ENCODE measurements around the gene MAZ.

MAZ gene

DNA sequence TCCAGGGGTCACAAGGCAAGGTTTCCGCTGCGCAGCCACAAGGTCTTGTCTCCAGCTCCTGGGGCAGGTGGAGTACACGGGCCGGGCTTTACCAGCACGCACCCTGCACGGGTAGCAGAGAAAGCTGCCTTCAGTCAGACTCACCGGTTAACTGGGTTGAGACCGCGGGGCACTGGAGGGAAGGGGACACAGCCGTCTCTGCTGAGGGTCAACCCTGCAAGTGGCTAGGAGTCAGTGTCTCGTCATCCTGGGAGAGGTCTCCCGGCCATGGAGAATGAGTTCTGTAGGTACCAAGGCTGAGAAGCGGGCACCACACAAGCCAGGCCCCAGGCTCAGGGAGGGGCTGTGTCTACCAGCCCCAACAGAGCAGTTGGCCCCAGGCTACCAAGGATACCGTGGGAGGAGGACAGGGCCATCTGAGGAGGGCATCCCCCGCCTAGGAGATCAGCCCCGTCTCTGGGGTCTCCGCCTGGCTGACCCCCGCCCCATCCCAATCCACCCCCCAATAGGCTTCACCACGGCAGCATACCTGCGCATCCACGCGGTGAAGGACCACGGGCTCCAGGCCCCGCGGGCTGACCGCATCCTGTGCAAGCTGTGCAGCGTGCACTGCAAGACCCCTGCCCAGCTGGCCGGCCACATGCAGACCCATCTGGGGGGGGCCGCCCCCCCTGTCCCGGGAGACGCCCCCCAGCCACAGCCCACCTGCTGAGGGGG is 2.9 kb downstream of the MAZ start:
- no peak for DNase-seq (ENCODE audit: low read depth in 1 of 2, low spot score in 1 of 2)

DNA sequence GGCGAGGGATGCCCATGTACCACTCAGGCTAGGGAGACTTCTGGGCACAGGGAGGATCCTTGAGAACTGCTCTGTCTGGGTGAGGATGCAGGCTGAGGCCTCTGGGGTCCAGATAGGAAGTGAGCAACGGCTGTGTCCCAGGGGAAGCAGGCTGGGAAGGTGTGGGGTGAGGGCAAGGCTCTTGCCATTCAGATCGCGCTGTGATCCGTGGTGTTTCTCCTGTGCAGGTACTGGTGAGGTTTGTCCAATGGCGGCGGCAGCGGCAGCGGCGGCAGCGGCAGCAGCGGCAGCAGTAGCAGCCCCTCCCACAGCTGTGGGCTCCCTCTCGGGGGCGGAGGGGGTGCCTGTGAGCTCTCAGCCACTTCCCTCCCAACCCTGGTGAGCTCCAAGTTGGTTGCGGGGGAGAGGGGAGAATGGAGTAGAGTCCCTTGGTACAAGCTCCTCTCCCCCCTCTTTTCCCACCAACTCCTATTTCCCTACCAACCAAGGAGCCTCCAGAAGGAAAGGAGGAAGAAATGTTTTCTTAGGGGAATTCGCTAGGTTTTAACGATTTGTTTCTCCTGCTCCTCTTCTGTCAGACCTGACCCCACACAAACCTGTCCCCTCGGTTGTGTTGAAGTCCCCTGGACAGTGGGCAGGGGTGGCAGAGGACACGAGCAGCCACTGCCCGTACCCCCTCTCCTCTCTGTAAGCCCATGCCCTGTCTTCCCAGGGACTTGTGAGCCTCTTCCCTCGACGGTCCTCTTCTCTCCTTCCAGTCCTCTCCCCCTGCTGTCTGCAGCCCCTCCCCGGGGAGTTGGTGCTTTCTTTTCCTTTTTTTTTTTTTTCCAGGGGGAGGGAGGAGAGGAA is 3.7 kb downstream of the MAZ start:
- no peak for DNase-seq (ENCODE audit: low read depth in 1 of 2, low spot score in 1 of 2)

DNA sequence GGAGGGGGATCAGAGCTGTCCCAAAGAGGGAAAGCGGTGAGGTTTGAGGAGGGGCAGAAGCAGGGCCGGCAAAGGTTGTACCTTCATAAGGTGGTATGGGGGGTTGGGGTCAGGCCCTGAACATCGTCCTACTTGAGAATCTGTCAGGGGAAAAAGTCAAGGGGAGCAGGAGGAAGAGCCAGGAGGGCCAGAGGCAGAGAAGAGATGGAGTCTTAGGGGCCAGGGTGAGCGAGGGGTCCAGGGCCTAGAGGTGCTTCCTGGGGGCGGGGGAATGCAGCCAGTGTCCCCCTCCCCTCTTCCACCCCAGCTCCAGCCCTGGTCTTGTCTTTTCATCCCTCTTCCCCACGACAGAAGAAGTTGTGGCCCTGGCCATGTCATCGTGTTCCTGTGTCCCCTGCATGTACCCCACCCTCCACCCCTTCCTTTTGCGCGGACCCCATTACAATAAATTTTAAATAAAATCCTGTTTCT is 4.4 kb downstream of the MAZ start:
- no peak for DNase-seq (ENCODE audit: low read depth in 1 of 2, low spot score in 1 of 2)

DNA sequence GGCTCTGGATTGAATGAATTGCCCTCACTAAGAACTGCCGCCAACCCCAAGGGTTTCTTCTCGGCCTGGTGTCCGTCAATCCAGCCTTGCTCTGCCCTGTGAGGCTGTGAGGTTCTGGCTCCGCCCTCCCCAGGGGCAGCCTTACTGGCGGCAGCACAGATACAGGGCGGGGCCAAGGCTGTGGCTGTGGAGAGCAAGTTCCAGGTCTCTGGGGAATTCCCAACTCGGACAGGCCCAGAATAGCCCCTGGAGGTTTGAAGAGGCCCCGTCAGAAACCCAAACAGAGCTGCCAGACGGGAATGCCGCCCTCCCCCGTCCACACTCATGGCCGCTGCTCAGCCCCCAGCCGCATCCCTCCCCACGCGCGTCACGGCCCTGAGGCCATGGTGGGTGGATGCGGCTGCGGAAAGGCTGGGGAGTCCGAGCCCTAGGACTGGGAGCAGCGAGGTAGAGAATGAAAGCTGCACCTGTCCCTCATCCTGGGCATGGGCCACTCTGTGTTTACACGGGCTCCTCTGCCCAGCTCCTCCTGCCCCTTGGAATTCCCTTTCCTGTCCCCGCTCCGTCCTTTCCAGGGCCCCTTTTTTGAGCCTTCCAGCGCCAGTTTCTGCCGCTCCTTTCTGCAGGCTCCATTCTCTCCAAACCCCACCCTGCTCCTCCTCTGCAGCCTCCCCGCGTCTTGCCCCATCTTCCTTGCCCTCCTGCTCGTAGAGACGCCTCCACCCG is 5.0 kb downstream of the MAZ start:
- DNase-seq (ENCODE audit: low read depth in 1 of 2, low spot score in 1 of 2) = peak; percentile 37 to 51

DNA sequence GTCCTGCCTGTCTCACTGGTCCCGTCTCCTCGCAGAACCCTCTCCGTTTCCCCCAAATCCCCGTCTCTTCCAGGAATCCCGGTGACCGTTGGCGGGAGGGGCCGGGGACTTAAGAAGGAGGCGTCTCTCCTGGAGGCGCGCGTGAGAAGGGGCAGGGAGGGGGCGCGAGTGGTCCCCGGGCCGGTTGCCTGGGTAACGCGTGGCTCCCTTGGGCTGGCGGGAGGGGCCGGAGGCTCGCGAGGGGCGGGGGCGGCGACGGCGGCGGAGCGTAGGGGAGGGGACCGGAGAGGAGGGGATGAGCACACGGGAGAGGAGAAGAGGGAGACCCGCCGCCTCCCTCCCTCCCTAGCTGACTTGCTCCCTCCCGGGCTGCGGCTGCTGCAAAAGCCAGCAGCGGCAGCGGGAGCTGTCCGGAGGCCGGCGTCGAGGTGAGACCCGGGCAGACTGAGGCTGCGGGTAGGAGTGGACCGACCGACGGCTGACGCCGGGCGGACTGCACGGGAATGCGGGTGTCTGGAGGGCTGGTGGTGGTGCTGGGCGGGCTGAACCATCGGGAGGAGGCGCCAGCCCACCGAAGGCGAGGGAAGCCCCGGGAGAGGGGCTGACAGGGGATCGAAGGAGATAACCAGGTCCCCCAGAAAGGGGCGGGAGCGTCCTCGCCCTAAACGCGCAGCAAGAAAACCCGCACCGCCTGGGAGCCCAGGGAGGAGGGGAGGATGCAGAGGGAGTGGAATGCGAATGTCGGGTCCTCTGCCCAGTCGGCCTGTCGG is 5.8 kb downstream of the MAZ start, which contains the start of gene PRRT2:
TSS of gene PRRT2 (plus strand) at position 298 of the 770 bp plus-strand sequence. CDS start 862 bp downstream, outside the sequence.
- DNase-seq (ENCODE audit: low read depth in 1 of 2, low spot score in 1 of 2) = peak in 1 of 2 donors; percentile 40

DNA sequence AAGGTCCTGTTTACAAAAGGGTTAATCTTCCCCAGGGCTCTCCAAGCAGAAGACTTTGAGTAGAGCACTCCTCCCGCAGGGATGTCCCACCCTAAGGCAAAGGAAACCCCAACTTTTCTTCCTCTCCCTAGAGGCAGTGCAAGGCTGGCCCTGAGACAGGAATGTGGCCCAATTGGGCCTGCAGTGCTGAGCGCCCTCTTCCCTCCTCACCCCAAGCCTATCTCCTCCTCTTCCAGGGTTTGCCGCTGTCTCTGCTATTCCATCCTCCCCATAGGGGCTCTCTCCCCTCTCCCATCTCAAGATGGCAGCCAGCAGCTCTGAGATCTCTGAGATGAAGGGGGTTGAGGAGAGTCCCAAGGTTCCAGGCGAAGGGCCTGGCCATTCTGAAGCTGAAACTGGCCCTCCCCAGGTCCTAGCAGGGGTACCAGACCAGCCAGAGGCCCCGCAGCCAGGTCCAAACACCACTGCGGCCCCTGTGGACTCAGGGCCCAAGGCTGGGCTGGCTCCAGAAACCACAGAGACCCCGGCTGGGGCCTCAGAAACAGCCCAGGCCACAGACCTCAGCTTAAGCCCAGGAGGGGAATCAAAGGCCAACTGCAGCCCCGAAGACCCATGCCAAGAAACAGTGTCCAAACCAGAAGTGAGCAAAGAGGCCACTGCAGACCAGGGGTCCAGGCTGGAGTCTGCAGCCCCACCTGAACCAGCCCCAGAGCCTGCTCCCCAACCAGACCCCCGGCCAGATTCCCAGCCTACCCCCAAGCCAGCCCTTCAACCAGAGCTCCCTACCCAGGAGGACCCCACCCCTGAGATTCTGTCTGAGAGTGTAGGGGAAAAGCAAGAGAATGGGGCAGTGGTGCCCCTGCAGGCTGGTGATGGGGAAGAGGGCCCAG is 6.7 kb downstream of the MAZ start:
- DNase-seq (ENCODE audit: low read depth in 1 of 2, low spot score in 1 of 2) = no peak

DNA sequence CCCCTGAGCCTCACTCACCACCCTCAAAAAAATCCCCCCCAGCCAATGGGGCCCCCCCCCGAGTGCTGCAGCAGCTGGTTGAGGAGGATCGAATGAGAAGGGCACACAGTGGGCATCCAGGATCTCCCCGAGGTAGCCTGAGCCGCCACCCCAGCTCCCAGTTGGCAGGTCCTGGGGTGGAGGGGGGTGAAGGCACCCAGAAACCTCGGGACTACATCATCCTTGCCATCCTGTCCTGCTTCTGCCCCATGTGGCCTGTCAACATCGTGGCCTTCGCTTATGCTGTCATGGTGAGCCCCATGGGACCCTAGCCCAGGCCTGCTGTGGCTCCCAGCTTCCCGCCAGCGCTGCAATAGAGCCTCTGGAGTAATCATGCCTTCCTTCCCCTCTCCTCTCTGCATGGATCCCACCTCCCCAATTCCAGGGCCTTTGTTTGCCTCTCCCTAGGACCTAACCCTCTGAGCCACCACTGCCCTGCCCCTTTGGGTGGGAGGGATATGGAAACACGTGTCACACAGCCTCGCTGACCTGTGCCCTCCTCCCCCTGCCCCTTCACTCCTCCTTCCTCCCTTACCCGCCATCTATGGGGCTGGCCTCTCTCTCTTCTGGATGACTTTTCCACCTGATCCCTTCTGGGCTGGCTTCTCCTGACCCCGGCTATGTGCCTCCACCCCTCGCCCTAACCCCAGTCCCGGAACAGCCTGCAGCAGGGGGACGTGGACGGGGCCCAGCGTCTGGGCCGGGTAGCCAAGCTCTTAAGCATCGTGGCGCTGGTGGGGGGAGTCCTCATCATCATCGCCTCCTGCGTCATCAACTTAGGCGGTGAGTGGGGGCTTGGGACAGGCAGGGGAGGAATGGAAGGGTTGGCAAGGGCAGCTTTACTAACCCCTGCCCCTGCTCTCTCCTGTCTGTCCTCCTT is 7.6 kb downstream of the MAZ start:
- no peak for DNase-seq (ENCODE audit: low read depth in 1 of 2, low spot score in 1 of 2)

DNA sequence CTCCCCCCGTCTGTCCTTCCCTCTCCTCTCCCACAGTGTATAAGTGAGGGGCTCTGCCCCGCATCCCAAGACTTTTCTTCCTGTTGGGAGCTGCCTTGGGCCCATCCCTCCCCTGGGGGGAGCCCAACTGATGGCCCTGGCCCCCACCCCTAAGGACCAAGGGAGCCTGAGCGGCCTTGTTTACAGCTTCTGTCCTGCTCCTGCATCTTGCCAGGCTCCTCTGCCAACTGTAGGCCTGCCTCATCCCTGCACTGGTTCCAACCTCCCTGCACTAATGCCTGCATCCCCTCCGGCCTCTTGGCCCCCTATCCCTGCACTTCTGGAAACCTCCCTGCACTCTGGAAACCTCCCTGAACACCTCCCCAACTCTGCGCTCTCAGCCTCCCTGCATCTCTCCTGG is 8.3 kb downstream of the MAZ start:
- no peak for DNase-seq (ENCODE audit: low read depth in 1 of 2, low spot score in 1 of 2)

DNA sequence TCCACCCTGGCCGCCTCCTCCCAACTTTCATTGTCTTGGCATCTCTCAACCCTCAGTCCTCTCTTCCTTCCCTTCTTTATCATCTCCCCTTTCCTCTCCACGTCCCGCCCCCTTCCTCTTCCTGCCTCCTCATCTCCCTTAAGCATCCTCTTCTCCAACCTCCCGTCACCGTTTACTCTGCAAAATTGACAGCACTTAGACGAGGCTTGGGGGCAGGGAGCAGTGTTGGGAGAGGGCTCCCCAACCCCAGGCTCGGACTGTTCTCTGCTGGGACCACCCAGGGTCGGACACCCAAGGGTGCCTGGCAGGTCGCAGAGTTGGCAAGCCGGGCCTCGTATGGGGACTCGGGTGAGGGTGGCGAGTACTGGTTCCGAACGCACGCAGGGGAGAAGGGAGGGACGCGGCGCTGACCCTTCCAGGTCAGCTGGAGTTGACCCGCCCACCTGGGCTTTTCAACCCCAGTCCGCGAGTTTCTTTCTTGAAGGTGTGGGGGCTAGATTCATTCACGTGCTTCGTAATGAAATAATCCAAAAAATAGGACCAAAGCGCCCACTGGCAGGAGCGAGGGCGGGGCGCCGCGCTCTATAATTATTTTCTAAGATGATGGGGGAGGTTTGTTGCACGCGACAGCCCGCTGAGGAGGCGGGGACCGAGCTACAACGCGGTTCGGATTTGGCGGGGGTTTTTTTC is 8.8 kb downstream of the MAZ start:
- DNase-seq (ENCODE audit: low read depth in 1 of 2, low spot score in 1 of 2) = peak in 1 of 2 donors; percentile 42

DNA sequence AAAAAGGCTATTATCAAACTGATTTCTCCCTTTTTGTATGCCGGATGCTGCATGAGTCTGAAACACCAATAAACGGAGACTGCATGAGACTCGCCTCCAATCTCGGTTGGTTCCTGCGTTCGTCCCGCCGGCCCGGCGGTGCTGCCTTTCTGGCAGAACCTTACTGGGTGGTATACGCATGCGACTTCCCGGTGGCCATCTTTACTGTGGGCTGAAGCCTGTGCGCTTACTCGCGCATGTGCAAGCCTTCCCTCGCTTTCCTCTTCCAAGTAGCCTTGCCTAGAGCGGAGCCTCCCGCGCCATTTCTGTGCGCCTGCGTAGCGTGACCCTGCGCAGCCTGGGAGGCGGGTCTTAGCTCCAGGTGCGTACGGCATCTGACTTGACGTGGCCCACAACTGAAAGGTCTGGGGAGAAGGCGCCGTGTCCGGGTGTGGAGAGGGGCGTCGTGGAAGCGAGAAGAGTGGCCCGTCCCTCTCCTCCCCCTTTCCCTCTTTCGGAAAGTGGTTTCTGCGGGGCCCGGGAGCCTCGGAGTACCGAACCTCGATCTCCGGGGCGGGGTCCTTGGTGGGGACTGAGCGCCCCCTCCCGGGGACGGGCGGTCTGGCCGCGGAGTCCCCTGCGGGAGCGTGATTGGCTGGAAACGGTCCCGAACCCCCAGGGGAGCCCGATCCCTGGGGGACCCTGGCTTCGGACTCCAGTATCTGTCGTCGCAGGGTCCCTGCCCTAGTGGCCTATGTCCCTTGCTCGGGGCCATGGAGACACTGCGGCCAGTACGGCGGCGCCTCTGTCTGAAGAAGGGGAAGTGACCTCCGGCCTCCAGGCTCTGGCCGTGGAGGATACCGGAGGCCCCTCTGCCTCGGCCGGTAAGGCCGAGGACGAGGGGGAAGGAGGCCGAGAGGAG is 9.7 kb downstream of the MAZ start, which contains the start of gene PAGR1:
TSS of gene PAGR1 (plus strand) at position 360 of the 901 bp plus-strand sequence. CDS start at position 734, 374 bp downstream.
- DNase-seq (ENCODE audit: low read depth in 1 of 2, low spot score in 1 of 2) = peak; percentile 96 to 98

DNA sequence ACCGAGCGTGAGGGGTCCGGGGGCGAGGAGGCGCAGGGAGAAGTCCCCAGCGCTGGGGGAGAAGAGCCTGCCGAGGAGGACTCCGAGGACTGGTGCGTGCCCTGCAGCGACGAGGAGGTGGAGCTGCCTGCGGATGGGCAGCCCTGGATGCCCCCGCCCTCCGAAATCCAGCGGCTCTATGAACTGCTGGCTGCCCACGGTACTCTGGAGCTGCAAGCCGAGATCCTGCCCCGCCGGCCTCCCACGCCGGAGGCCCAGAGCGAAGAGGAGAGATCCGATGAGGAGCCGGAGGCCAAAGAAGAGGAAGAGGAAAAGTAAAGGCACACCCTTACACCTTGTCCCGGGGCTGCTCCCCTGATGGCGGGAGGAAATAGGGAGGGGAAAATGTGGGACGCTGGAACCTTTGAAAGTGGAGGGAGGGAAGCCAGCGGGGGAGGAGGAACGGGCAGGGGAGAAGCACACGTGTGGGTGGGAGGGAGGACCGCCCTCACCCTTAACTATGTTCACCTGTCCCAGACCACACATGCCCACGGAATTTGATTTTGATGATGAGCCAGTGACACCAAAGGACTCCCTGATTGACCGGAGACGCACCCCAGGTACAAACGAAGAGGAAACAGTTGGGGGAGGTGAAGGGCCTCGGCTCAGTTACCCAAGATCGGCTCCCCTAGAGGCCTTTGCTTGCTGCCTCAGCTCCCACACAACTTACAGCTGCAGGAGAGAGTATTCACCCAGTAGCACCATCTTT is 10.5 kb downstream of the MAZ start:
- peak in 1 of 2 donors; percentile 40 for DNase-seq (ENCODE audit: low read depth in 1 of 2, low spot score in 1 of 2)

DNA sequence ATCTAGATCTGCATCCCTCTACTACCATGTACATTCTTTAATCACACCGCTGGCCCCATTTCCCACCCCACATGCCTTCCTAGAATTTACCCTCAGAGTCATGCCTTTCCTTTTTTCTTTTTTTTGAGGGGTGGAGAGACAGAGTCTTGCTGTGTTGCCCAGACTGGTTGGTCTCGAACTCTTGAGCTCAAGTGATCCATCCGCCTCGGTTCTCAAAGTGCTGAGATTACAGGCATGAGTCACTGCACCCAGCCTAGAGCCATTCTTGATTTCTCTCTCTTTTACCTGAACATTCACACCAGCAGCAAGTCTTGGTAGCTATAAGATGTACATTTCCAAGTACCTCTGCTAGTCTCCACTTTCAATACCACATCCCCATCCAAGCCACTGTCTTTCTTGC is 11.8 kb downstream of the MAZ start:
- DNase-seq (ENCODE audit: low read depth in 1 of 2, low spot score in 1 of 2) = no peak

DNA sequence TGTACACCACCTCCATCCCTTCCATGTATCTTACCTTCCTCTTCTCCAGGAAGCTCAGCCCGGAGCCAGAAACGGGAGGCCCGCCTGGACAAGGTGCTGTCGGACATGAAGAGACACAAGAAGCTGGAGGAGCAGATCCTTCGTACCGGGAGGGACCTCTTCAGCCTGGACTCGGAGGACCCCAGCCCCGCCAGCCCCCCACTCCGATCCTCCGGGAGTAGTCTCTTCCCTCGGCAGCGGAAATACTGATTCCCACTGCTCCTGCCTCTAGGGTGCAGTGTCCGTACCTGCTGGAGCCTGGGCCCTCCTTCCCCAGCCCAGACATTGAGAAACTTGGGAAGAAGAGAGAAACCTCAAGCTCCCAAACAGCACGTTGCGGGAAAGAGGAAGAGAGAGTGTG is 13.2 kb downstream of the MAZ start:
- DNase-seq (ENCODE audit: low read depth in 1 of 2, low spot score in 1 of 2) = no peak

DNA sequence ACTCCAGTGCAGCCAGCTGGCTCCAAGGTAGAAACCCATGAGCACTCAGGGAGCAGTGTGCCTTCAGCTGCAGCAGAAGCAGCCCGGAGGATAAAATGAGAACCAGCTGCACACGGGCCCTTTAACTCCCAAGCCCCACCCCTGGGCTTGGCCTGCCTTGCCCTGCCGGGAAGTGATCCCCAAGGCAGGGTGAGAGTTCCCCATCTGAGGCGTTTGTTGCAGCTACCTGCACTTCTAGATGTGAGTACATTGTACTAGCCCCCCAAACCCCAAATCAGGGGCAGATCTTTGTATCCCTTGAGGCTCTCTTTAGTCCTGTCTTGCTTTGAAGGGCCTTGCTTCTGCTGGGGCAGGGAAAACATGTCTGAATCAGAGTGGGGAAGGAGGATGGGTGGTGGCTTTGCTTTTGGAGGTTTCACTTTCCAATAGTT is 14.0 kb downstream of the MAZ start, which contains the start of gene MVP:
TSS of gene MVP (plus strand) at position 192 of the 431 bp plus-strand sequence. CDS start 10,088 bp downstream, outside the sequence.
- peak in 1 of 2 donors; percentile 39 for DNase-seq (ENCODE audit: low read depth in 1 of 2, low spot score in 1 of 2)

DNA sequence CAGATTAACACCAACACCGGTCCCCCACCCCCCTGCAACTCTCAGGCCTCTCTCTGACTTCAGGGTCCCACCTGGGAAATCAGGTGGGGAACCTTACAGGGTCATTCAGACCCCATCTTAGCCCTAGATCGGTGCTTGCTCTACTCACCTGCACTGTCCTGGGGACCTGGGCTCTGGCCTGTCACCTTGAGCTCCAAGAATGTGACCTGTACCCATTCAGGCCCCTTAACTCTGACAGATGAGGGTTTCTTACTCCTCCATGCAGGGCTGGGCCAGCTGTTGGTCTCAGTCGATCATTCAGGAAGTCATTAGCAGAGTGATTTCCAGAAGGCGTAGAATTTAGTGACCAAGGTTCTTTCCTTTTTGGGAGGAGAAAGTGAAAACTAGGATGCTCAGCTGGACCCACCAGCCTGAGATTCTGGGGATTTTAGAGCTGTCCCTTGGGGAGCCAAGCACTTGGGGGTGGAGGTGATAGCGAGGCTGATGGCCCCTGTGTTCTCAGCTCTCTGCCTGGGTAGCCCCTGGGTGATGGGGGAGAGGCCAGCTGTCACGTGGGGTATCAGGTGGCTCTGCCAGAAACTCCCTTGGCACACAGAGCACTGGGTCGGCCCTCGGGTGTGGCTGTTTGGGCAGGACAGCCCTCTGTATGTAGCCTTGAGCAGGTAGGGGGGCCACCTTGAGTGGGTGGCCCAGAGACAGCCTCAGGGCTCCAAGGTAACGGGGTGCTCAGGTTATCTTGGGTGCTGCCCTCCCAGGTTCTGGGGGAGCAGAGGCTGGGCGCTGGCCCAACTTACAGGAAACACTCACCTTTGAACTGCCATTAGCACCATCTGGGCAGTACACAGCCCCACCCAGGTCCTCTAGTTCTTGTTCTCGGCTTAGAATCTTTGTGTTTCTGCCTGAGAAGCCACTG is 14.7 kb downstream of the MAZ start:
- no peak for DNase-seq (ENCODE audit: low read depth in 1 of 2, low spot score in 1 of 2)
